BJ (cell line): ENCODE results near the gene CLEC1A. TPM values are rescaled to one million over a fixed set of nuclear protein-coding genes. Genes with fewer than 3 reads are reported as not detected.

Experiments used
- CTCF ChIA-PET: fragments of 350-600 bp; formaldehyde crosslinking; extraction: SDS; loops from one replicate; lab custom pipeline; 2021; ENCODE audit warnings: antibody characterized with exemption, inconsistent platforms; lab: Yijun Ruan, JAX
- POLR2A ChIA-PET: fragments of 300-600 bp; sonication (Branson Sonifier 250); formaldehyde crosslinking; extraction: SDS; loops from one replicate; lab custom pipeline; 2021; ENCODE audit warnings: antibody characterized with exemption; lab: Charles Lee
- DNase-seq: peaks from one replicate; pipeline ENCODE4 v3.0.0-alpha.2; 2011; ENCODE audit warnings: low read depth
- H3K27me3 ChIP-seq: 2 replicates; pipeline ENCODE4 v1.6.0; 2011; ENCODE audit warnings: low read length; ENCODE audit not compliant: control insufficient read depth, insufficient read depth
- H3K36me3 ChIP-seq: 2 replicates; pipeline ENCODE4 v1.5.1; 2011; ENCODE audit warnings: low read length; ENCODE audit not compliant: control insufficient read depth, insufficient read depth
- H3K4me3 ChIP-seq: 2 replicates; pipeline ENCODE4 v1.5.1; 2011; ENCODE audit warnings: low read depth, mild to moderate bottlenecking, control low read depth, low read length
- CTCF ChIP-seq: IDR thresholded peaks from 2 replicates; pipeline ENCODE4 v1.5.1; 2011; ENCODE audit warnings: low read depth, mild to moderate bottlenecking, control low read depth, inconsistent platforms, low read length, moderate library complexity; ENCODE audit not compliant: insufficient read depth
- polyA plus RNA-seq: library from polyadenylated mRNA; depleted of rRNA; stranded (reverse); fragments of >200 nt; gene quantifications from 2 replicates; pipeline ENCODE4 v1.2.3, GENCODE V29; 2011

Gene CLEC1A
- polyA plus RNA-seq, 1 experiment, result 0.80 TPM

DNA sequence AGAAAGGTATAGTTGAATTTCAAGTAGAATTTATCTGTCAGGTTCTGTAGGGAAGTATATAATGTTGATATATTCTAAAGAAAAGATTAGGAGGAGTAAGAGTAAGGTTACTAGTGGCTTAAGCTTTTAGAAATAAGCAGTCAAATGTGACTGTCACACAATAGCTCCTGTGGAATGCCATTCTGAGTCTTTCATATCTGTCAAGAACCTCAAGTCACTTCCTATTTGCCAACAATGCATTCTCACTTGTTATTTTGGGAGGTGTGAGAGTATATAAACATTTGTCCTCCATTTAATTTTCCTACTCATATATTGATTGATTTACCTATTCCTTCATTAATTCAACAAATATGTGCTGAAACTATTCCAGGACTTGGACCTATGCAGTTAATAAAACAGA, 56.6 kb downstream of the CLEC1A start:
- Histone ChIP-seq H3K4me3 (no peak overlapping the region), H3K27me3 (no peaks in the 10 kb centered on the region), H3K36me3 (no peaks in the 10 kb centered on the region)
- POLR2A ChIA-PET, result no interaction called here
- CTCF ChIA-PET, result interaction anchor here (2.5 kb wide), 1 partner anchor 98 kb away, joined by 7 read pairs; no protein-coding TSS in a partner anchor
- no peak for TF ChIP-seq CTCF
- DNase-seq, result no peak

GRCh38 chr12:10033783-10034545, 64.8 kb downstream of the CLEC1A start:
- no peak for DNase-seq
- POLR2A ChIA-PET, result no interaction called here
- TF ChIP-seq CTCF, result peak; percentile 50
- Histone ChIP-seq H3K27me3 (no peaks in the 10 kb centered on the region), H3K4me3 (no peak overlapping the region), H3K36me3 (no peaks in the 10 kb centered on the region)
- CTCF ChIA-PET, result interaction anchor here (0.6 to 6.9 kb wide), 11 partner anchors 68 to 312 kb away, joined by 3 to 73 read pairs (median 4); partner anchors contain the start of gene CLEC7A

GRCh38 chr12:10031771-10032175, 67.0 kb downstream of the CLEC1A start:
- no peaks in the 10 kb centered on the region for H3K36me3 ChIP-seq
- H3K27me3 ChIP-seq, result no peaks in the 10 kb centered on the region
- no peak for TF ChIP-seq CTCF
- no peak overlapping the region for H3K4me3 ChIP-seq
- DNase-seq, result peak; percentile 71
- ChIA-PET CTCF (interaction anchor here (0.5 to 3.8 kb wide), 4 partner anchors 84 to 121 kb away, joined by 3 to 18 read pairs (median 4); no protein-coding TSS in a partner anchor), POLR2A (interaction anchor here (0.6 kb wide), 1 partner anchor 333 kb away, joined by 7 read pairs; no protein-coding TSS in a partner anchor)

GRCh38 chr12:10031321-10031720, 67.5 kb downstream of the CLEC1A start:
- ChIA-PET CTCF (interaction anchor here (0.5 to 3.8 kb wide), 4 partner anchors 84 to 121 kb away, joined by 3 to 18 read pairs (median 4); no protein-coding TSS in a partner anchor), POLR2A (interaction anchor here (0.6 kb wide), 1 partner anchor 333 kb away, joined by 7 read pairs; no protein-coding TSS in a partner anchor)
- TF ChIP-seq CTCF, result no peak
- no peaks in the 10 kb centered on the region for H3K27me3 ChIP-seq
- no peaks in the 10 kb centered on the region for H3K36me3 ChIP-seq
- DNase-seq, result no peak
- no peak overlapping the region for H3K4me3 ChIP-seq

GRCh38 chr12:10030446-10030845, 68.3 kb downstream of the CLEC1A start, which contains the start of gene CLEC9A:
Gene CLEC9A, plus strand, starts transcription at chr12:10030682. Its CDS starts 22,006 bp downstream, at chr12:10052688.
- POLR2A ChIA-PET, result no interaction called here
- Histone ChIP-seq H3K27me3 (no peaks in the 10 kb centered on the region), H3K4me3 (no peak within 1 kb of the TSS), H3K36me3 (no peaks in the 10 kb centered on the region)
- DNase-seq, result no peak
- CTCF ChIA-PET, result interaction anchor here (1.4 to 3.8 kb wide), 2 partner anchors 23 to 110 kb away, joined by 3 to 18 read pairs; no protein-coding TSS in a partner anchor
- no peak for TF ChIP-seq CTCF
